Large intestine (tissue), 3 donors: Measurements from ENCODE around the gene ATP2A3. TPM values are rescaled to one million over a fixed set of nuclear protein-coding genes. Genes with fewer than 3 reads are reported as not detected.

ENCODE experiments used
- DNase-seq, 2 donors: peaks; one replicate each; pipeline versions ENCODE4 v3.0.0 to v3.0.0-alpha.2; 2013
- H3K27ac ChIP-seq: one replicate; pipeline ENCODE4 v1.5.1; 2013; ENCODE audit warnings: low read length
- H3K27me3 ChIP-seq: 2 replicates; pipeline ENCODE4 v1.6.1; 2013; ENCODE audit warnings: low read length; ENCODE audit not compliant: control insufficient read depth, insufficient read depth
- H3K36me3 ChIP-seq: 2 replicates; pipeline ENCODE4 v1.6.1; 2013; ENCODE audit warnings: low read length; ENCODE audit not compliant: control insufficient read depth, insufficient read depth
- H3K4me1 ChIP-seq: one replicate; pipeline ENCODE4 v1.6.1; 2013; ENCODE audit warnings: low read length; ENCODE audit not compliant: control insufficient read depth, insufficient read depth
- H3K4me3 ChIP-seq: one replicate; pipeline ENCODE4 v1.5.1; 2013; ENCODE audit warnings: low read length
- H3K9me3 ChIP-seq: one replicate; pipeline ENCODE4 v1.6.1; 2013; ENCODE audit warnings: mild to moderate bottlenecking, low read depth, low read length, moderate library complexity; ENCODE audit not compliant: control insufficient read depth
- WGBS: methylation state at CpG from one replicate; pipeline ENCODE4 v1.1.5; 2013; ENCODE audit warnings: low lambda C conversion rate; ENCODE audit not compliant: insufficient coverage; 5-methylcytosine and 5-hydroxymethylcytosine counted together
- polyA plus RNA-seq: library from polyadenylated mRNA; unstranded; fragments of 120-200 nt; gene quantifications from one replicate; pipeline ENCODE4 v1.2.1, GENCODE V29; 2013

ATP2A3 gene
- polyA plus RNA-seq, 1 donor, result 44.4 TPM

- Histone ChIP-seq H3K27me3 (no peaks in the 10 kb centered on the region), H3K9me3 (no peaks in the 10 kb centered on the region), H3K4me3 (no peak overlapping the region), H3K4me1 (peaks cover 9% of the 10 kb centered on the region), H3K36me3 (peaks cover 24% of the 10 kb centered on the region), H3K27ac (no peak overlapping the region)
- no CpG with 5 or more reads among the region's 43 CpGs for whole genome bisulfite sequencing
- no peak for DNase-seq
These were observed 16.9 kb downstream of the ATP2A3 start for GRCh38 chr17:3947318-3947810.

GRCh38 chr17:3946711-3947235 lies 17.5 kb downstream of the ATP2A3 start:
- Histone ChIP-seq H3K4me3 (no peak overlapping the region), H3K27me3 (no peaks in the 10 kb centered on the region), H3K4me1 (peaks cover 9% of the 10 kb centered on the region), H3K27ac (no peak overlapping the region), H3K36me3 (peaks cover 30% of the 10 kb centered on the region), H3K9me3 (no peaks in the 10 kb centered on the region)
- no CpG with 5 or more reads among the region's 5 CpGs for WGBS
- no peak for DNase-seq

GRCh38 chr17:3944485-3945388 lies 19.5 kb downstream of the ATP2A3 start:
- peaks cover 38% of the 10 kb centered on the region for H3K36me3 ChIP-seq
- H3K9me3 ChIP-seq, result no peaks in the 10 kb centered on the region
- peak; percentile 65 to 68 for DNase-seq
- no peak overlapping the region for H3K27ac ChIP-seq
- H3K4me3 ChIP-seq, result peak overlapping the region; percentile 40
- no CpG with 5 or more reads among the region's 68 CpGs for WGBS
- H3K27me3 ChIP-seq, result no peaks in the 10 kb centered on the region
- peaks cover 9% of the 10 kb centered on the region for H3K4me1 ChIP-seq

- no peaks in the 10 kb centered on the region for H3K9me3 ChIP-seq
- H3K4me3 ChIP-seq, result no peak overlapping the region
- H3K27me3 ChIP-seq, result no peaks in the 10 kb centered on the region
- DNase-seq, result no peak
- WGBS, result no CpG with 5 or more reads among the region's 23 CpGs
- H3K27ac ChIP-seq, result no peak overlapping the region
- peaks cover 9% of the 10 kb centered on the region for H3K4me1 ChIP-seq
- H3K36me3 ChIP-seq, result peaks cover 36% of the 10 kb centered on the region
These were observed 20.9 kb downstream of the ATP2A3 start for GRCh38 chr17:3943240-3943891.

- Histone ChIP-seq H3K4me1 (peaks cover 9% of the 10 kb centered on the region), H3K27ac (no peak overlapping the region), H3K4me3 (no peak overlapping the region), H3K9me3 (no peaks in the 10 kb centered on the region), H3K36me3 (peaks cover 45% of the 10 kb centered on the region), H3K27me3 (no peaks in the 10 kb centered on the region)
- WGBS, result no CpG with 5 or more reads among the region's 48 CpGs
- no peak for DNase-seq
These were observed 23.1 kb downstream of the ATP2A3 start for GRCh38 chr17:3940965-3941698.

- H3K27ac ChIP-seq, result no peak overlapping the region
- H3K36me3 ChIP-seq, result peaks cover 53% of the 10 kb centered on the region
- DNase-seq, result no peak
- no peaks in the 10 kb centered on the region for H3K9me3 ChIP-seq
- no CpG with 5 or more reads among the region's 17 CpGs for WGBS
- H3K4me3 ChIP-seq, result no peak overlapping the region
- H3K4me1 ChIP-seq, result peaks cover 4% of the 10 kb centered on the region
- no peaks in the 10 kb centered on the region for H3K27me3 ChIP-seq
These were observed 26.9 kb downstream of the ATP2A3 start for GRCh38 chr17:3937359-3937758.

GRCh38 chr17:3935825-3936355 lies 28.3 kb downstream of the ATP2A3 start:
- Histone ChIP-seq H3K4me1 (peaks cover 4% of the 10 kb centered on the region), H3K36me3 (peaks cover 39% of the 10 kb centered on the region), H3K9me3 (no peaks in the 10 kb centered on the region), H3K27me3 (no peaks in the 10 kb centered on the region), H3K27ac (no peak overlapping the region), H3K4me3 (no peak overlapping the region)
- no CpG with 5 or more reads among the region's 9 CpGs for WGBS
- no peak for DNase-seq

GRCh38 chr17:3935140-3935542 lies 29.1 kb downstream of the ATP2A3 start:
- Histone ChIP-seq H3K4me1 (peaks cover 10% of the 10 kb centered on the region), H3K36me3 (peaks cover 37% of the 10 kb centered on the region), H3K27me3 (no peaks in the 10 kb centered on the region), H3K27ac (no peak overlapping the region), H3K9me3 (no peaks in the 10 kb centered on the region), H3K4me3 (no peak overlapping the region)
- DNase-seq, result peak; percentile 78 to 82
- WGBS, result no CpG with 5 or more reads among the region's 10 CpGs

GRCh38 chr17:3929764-3930163 lies 34.5 kb downstream of the ATP2A3 start:
- no peak for DNase-seq
- no CpG with 5 or more reads among the region's 1 CpG for WGBS
- Histone ChIP-seq H3K9me3 (peaks cover 9% of the 10 kb centered on the region), H3K36me3 (peaks cover 26% of the 10 kb centered on the region), H3K4me1 (peaks cover 42% of the 10 kb centered on the region), H3K27me3 (no peaks in the 10 kb centered on the region), H3K27ac (no peak overlapping the region), H3K4me3 (no peak overlapping the region)

- DNase-seq, result no peak
- WGBS, result no CpG with 5 or more reads among the region's 12 CpGs
- Histone ChIP-seq H3K27me3 (no peaks in the 10 kb centered on the region), H3K36me3 (peaks cover 30% of the 10 kb centered on the region), H3K9me3 (peaks cover 13% of the 10 kb centered on the region), H3K4me3 (no peak overlapping the region), H3K27ac (no peak overlapping the region), H3K4me1 (peaks cover 41% of the 10 kb centered on the region)
These were observed 35.1 kb downstream of the ATP2A3 start for GRCh38 chr17:3929181-3929580.
